ENCODE measurements around the gene POPDC2.

GRCh38 chr3:119659606-119660291 lies 640 bp downstream of the POPDC2 start:
- no peak for TF ChIP-seq SMAD3 (CRISPR knock-in tag; IDR thresholded peaks at IDR 0.05; ENCODE audit: borderline replicate concordance)
- no peak for TF ChIP-seq CREM (CRISPR knock-in tag; IDR thresholded peaks at IDR 0.05)
- no peak for TF ChIP-seq CTCF (IDR thresholded peaks at IDR 0.05)
- TF ChIP-seq TEAD4 (CRISPR knock-in tag; IDR thresholded peaks at IDR 0.05), result no peak
- no peak for TF ChIP-seq E2F5 (CRISPR knock-in tag; IDR thresholded peaks at IDR 0.05)
- no peak for TF ChIP-seq CBFB (CRISPR knock-in tag; IDR thresholded peaks at IDR 0.05; ENCODE audit: low read depth)
- TF ChIP-seq PREB (CRISPR knock-in tag; IDR thresholded peaks at IDR 0.05; ENCODE audit: borderline replicate concordance), result no peak
- no peak for TF ChIP-seq AFF4 (CRISPR knock-in tag; IDR thresholded peaks at IDR 0.05; ENCODE audit: borderline replicate concordance)
- TF ChIP-seq ZBTB21 (CRISPR knock-in tag; IDR thresholded peaks at IDR 0.05; ENCODE audit: borderline replicate concordance), result no peak
- no peak for TF ChIP-seq FOXK1 (CRISPR knock-in tag; IDR thresholded peaks at IDR 0.05)
